ENCODE data around the gene WRAP73. TPM values are rescaled to one million over a fixed set of nuclear protein-coding genes. Genes with fewer than 3 reads are reported as not detected.

The WRAP73 gene
- total and polyA plus RNA-seq, 2 experiments from 2014 or later, result 14.7 to 28.8 TPM

- TF ChIP-seq EZH2phosphoT487 (IDR thresholded peaks at IDR 0.05; ENCODE audit: low read depth, severe bottlenecking, unreplicated experiment), result no peak
- TF ChIP-seq, protein P1, sequence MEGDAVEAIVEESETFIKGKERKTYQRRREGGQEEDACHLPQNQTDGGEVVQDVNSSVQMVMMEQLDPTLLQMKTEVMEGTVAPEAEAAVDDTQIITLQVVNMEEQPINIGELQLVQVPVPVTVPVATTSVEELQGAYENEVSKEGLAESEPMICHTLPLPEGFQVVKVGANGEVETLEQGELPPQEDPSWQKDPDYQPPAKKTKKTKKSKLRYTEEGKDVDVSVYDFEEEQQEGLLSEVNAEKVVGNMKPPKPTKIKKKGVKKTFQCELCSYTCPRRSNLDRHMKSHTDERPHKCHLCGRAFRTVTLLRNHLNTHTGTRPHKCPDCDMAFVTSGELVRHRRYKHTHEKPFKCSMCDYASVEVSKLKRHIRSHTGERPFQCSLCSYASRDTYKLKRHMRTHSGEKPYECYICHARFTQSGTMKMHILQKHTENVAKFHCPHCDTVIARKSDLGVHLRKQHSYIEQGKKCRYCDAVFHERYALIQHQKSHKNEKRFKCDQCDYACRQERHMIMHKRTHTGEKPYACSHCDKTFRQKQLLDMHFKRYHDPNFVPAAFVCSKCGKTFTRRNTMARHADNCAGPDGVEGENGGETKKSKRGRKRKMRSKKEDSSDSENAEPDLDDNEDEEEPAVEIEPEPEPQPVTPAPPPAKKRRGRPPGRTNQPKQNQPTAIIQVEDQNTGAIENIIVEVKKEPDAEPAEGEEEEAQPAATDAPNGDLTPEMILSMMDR (IDR thresholded peaks at IDR 0.05; ENCODE audit: poor library complexity), result no peak
- no peak for TF ChIP-seq EZH2 (IDR thresholded peaks at IDR 0.05; ENCODE audit: borderline replicate concordance)
- no peaks in the 10 kb centered on the region for H3K9me3 ChIP-seq (ENCODE audit: low read depth)
- no peaks in the 10 kb centered on the region for H4K20me1 ChIP-seq (ENCODE audit: insufficient read depth, poor library complexity, severe bottlenecking)
- no peak for DNase-seq (ENCODE audit: low spot score)
- WGBS (ENCODE audit: low lambda C conversion rate, missing lambda C conversion rate), result 70% methylated on average over 28 of the region's 30 CpGs
- H3K27me3 ChIP-seq, result no peaks in the 10 kb centered on the region
- no peak overlapping the region for H3K27ac ChIP-seq
- H2AFZ ChIP-seq, result no peak overlapping the region
- no peaks in the 10 kb centered on the region for H3K9me2 ChIP-seq (replicated peaks; ENCODE audit: insufficient read depth)
- no peaks in the 10 kb centered on the region for H3K36me3 ChIP-seq (replicated peaks; ENCODE audit: insufficient read depth, low read depth)
- H3K4me3 ChIP-seq, result no peak overlapping the region
- H3K4me1 ChIP-seq (ENCODE audit: insufficient read depth), result no peaks in the 10 kb centered on the region
- no peak overlapping the region for H3K4me2 ChIP-seq
- no peaks in the 10 kb centered on the region for H3K79me2 ChIP-seq
These were observed 24.5 kb upstream of the WRAP73 start for GRCh38 chr1:3674100-3675094.

GRCh38 chr1:3673381-3674099 lies 23.6 kb upstream of the WRAP73 start:
- Histone ChIP-seq H3K27me3 (no peaks in the 10 kb centered on the region), H3K9me2 (replicated peaks; ENCODE audit: insufficient read depth) (no peaks in the 10 kb centered on the region), H3K9me3 (ENCODE audit: low read depth) (no peaks in the 10 kb centered on the region), H3K4me2 (no peak overlapping the region), H2AFZ (no peak overlapping the region), H3K36me3 (replicated peaks; ENCODE audit: insufficient read depth, low read depth) (no peaks in the 10 kb centered on the region), H3K4me1 (ENCODE audit: insufficient read depth) (no peaks in the 10 kb centered on the region), H4K20me1 (ENCODE audit: insufficient read depth, poor library complexity, severe bottlenecking) (no peaks in the 10 kb centered on the region), H3K79me2 (no peaks in the 10 kb centered on the region), H3K27ac (no peak overlapping the region), H3K4me3 (no peak overlapping the region)
- no peak for TF ChIP-seq EZH2phosphoT487 (IDR thresholded peaks at IDR 0.05; ENCODE audit: low read depth, severe bottlenecking, unreplicated experiment)
- TF ChIP-seq, protein P1 (IDR thresholded peaks at IDR 0.05; ENCODE audit: poor library complexity), result no peak
- no peak for TF ChIP-seq EZH2 (IDR thresholded peaks at IDR 0.05; ENCODE audit: borderline replicate concordance)
- 89% methylated on average over 25 of the region's 25 CpGs for WGBS (ENCODE audit: low lambda C conversion rate, missing lambda C conversion rate)
- no peak for DNase-seq (ENCODE audit: low spot score)

- 88% methylated on average over 17 of the region's 17 CpGs for WGBS (ENCODE audit: low lambda C conversion rate, missing lambda C conversion rate)
- H3K27ac ChIP-seq, result no peak overlapping the region
- TF ChIP-seq EZH2 (IDR thresholded peaks at IDR 0.05; ENCODE audit: borderline replicate concordance) (no peak), EZH2phosphoT487 (IDR thresholded peaks at IDR 0.05; ENCODE audit: low read depth, severe bottlenecking, unreplicated experiment) (no peak)
- TF ChIP-seq, protein P1 (IDR thresholded peaks at IDR 0.05; ENCODE audit: poor library complexity), result no peak
These were observed 23.1 kb upstream of the WRAP73 start for GRCh38 chr1:3672971-3673361.

More at GRCh38 chr1:3672971-3673361, 23.1 kb upstream of the WRAP73 start:
- Histone ChIP-seq H4K20me1 (ENCODE audit: insufficient read depth, poor library complexity, severe bottlenecking) (no peaks in the 10 kb centered on the region), H3K4me1 (ENCODE audit: insufficient read depth) (no peaks in the 10 kb centered on the region), H3K9me2 (replicated peaks; ENCODE audit: insufficient read depth) (no peaks in the 10 kb centered on the region), H3K4me2 (no peak overlapping the region), H2AFZ (no peak overlapping the region), H3K9me3 (ENCODE audit: low read depth) (no peaks in the 10 kb centered on the region), H3K4me3 (no peak overlapping the region), H3K36me3 (replicated peaks; ENCODE audit: insufficient read depth, low read depth) (no peaks in the 10 kb centered on the region), H3K79me2 (no peaks in the 10 kb centered on the region), H3K27me3 (no peaks in the 10 kb centered on the region)
- no peak for DNase-seq (ENCODE audit: low spot score)
